ENCODE measurements around the gene FBXO17.
"Not testable (repeated sequence)": the region's sequence is repeated elsewhere in the genome, so short reads cannot be mapped to it uniquely, and the experiment has no call there.

The FBXO17 gene

GRCh38 chr19:38944981-38945506 lies 30.5 kb downstream of the FBXO17 start:
- no peak for DNase-seq (ENCODE audit: low read depth in 2 of 2)

GRCh38 chr19:38942471-38943181 lies 32.9 kb downstream of the FBXO17 start:
- DNase-seq (ENCODE audit: low read depth in 2 of 2): no peak

GRCh38 chr19:38941979-38942378 lies 33.6 kb downstream of the FBXO17 start:
- no peak for DNase-seq (ENCODE audit: low read depth in 2 of 2)

- DNase-seq (ENCODE audit: low read depth in 2 of 2): not testable (repeated sequence)
Observed at GRCh38 chr19:38941466-38941865, 34.1 kb downstream of the FBXO17 start.

GRCh38 chr19:38939957-38940356 lies 35.6 kb downstream of the FBXO17 start:
- no peak for DNase-seq (ENCODE audit: low read depth in 2 of 2)

GRCh38 chr19:38933544-38933943 lies 42.0 kb downstream of the FBXO17 start:
- DNase-seq (ENCODE audit: low read depth in 2 of 2): no peak

- DNase-seq (ENCODE audit: low read depth in 2 of 2): peak in 1 of 2 donors; percentile 26
Observed at GRCh38 chr19:38932425-38933179, 42.9 kb downstream of the FBXO17 start.

GRCh38 chr19:38931521-38931793 lies 44.1 kb downstream of the FBXO17 start:
- no peak for DNase-seq (ENCODE audit: low read depth in 2 of 2)

GRCh38 chr19:38930776-38931520 lies 44.6 kb downstream of the FBXO17 start, which contains the start of gene MRPS12:
TSS of gene MRPS12 (plus strand) at chr19:38930944. CDS start at chr19:38931295, 351 bp downstream.
- DNase-seq (ENCODE audit: low read depth in 2 of 2): peak; percentile 93 to 95

GRCh38 chr19:38929929-38930775 lies 45.4 kb downstream of the FBXO17 start, which contains the start of gene SARS2:
TSS of gene SARS2 (minus strand) at chr19:38930763. CDS start at chr19:38930736, 27 bp downstream.
- peak; percentile 86 to 91 for DNase-seq (ENCODE audit: low read depth in 2 of 2)

GRCh38 chr19:38928391-38929001 lies 47.0 kb downstream of the FBXO17 start:
- no peak for DNase-seq (ENCODE audit: low read depth in 2 of 2)

- DNase-seq (ENCODE audit: low read depth in 2 of 2): no peak
Observed at GRCh38 chr19:38924388-38924787, 51.2 kb downstream of the FBXO17 start.

GRCh38 chr19:38922482-38922881 lies 53.1 kb downstream of the FBXO17 start:
- no peak for DNase-seq (ENCODE audit: low read depth in 2 of 2)

- no peak for DNase-seq (ENCODE audit: low read depth in 2 of 2)
Observed at GRCh38 chr19:38921420-38922274, 53.9 kb downstream of the FBXO17 start.

GRCh38 chr19:38920602-38921419 lies 54.7 kb downstream of the FBXO17 start:
- DNase-seq (ENCODE audit: low read depth in 2 of 2): no peak

GRCh38 chr19:38919837-38920601 lies 55.5 kb downstream of the FBXO17 start:
- no peak for DNase-seq (ENCODE audit: low read depth in 2 of 2)

- DNase-seq (ENCODE audit: low read depth in 2 of 2): no peak
Observed at GRCh38 chr19:38918526-38918925, 57.0 kb downstream of the FBXO17 start.

- no peak for DNase-seq (ENCODE audit: low read depth in 2 of 2)
Observed at GRCh38 chr19:38917921-38918491, 57.5 kb downstream of the FBXO17 start.
